ENCODE data around the gene GNG4.

The GNG4 gene

DNA sequence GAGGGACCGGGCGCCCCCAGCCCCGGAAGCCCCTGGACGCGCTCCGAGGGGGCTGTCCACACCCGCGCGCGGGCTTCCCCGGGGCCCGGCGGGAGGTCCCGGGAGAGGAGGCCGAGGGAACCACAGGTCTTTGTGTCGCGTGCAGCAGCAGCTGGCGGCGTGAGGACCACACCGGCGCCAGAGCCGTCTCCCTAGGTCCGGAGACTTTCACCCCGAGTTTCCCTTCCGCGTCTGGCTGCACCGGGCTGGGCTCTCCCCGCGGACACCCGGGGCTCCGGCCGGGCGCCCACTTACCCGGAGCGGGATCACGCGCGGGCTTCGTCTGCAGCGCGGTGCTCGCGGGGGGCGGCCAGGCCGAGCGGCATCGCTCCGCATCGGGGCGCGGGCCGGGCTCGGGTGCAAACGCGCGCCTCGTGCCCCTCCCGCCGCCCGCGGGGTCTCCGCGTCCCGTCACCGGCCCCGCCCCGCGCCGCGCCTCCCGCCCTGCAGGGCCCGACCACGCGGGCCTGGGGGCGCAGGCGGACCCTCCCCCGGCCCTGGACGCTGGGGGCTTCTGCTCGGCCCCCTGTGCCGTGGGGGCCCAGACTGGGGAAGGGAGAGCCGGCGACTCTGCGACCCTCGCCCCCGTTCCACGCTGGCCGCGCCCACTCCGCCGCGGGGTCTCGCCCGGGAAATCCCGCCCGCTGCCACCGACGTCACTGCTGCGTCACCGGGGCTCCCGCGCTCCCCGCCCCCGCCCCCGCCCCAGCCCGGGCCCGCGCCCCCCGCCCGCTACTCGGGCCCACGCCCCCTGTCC lies at the start of gene GNG4:
Gene GNG4, minus strand, starts transcription at position 417 of the 796 bp plus-strand sequence. CDS start 65,946 bp downstream, outside the sequence.
- no peak for DNase-seq (ENCODE audit: low read depth in 2 of 2, low spot score in 1 of 2)

DNA sequence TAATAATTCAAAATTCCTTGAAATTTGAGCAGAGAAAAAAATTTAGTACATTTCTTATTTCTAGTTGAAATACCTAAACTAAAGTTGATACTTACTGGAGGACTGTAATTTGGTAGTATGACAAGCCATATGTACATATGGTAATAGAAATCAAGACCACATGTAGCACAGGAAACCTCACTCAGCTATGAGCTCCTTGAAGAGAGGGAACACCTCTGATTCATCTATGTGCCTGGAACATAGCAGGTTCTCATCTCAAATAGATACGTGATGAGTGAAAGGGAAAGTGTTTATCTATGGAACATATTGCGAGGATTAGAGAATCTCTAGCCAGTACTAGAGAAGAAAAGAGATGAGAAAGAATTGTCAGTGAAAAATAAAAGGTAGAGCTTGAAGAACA lies 47.9 kb upstream of the GNG4 start:
- no peak for DNase-seq (ENCODE audit: low read depth in 2 of 2, low spot score in 1 of 2)

- DNase-seq (ENCODE audit: low read depth in 2 of 2, low spot score in 1 of 2): no peak
Measured at GRCh38 chr1:235689356-235689755, 39.8 kb upstream of the GNG4 start.

GRCh38 chr1:235688096-235688495 lies 38.5 kb upstream of the GNG4 start:
- DNase-seq (ENCODE audit: low read depth in 2 of 2, low spot score in 1 of 2): no peak

DNA sequence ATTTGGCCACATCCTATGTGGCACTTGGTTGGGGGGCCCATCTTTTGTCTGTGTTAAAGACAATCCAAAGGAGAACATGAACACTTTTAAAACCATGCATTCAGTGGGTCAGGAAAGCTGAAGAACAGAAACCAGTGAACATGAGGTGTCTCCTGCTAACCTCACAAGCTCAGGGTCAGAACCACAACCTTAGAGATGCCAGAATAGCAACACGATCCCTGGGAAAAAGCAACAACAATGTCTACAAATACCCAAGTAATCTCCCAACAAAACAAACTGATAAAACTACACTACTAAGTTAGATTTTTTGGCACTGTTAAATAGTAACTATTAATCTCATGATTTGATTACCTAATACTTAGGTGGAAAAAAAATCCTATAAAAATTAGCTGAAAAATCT lies 34.1 kb upstream of the GNG4 start:
- no peak for DNase-seq (ENCODE audit: low read depth in 2 of 2, low spot score in 1 of 2)

DNA sequence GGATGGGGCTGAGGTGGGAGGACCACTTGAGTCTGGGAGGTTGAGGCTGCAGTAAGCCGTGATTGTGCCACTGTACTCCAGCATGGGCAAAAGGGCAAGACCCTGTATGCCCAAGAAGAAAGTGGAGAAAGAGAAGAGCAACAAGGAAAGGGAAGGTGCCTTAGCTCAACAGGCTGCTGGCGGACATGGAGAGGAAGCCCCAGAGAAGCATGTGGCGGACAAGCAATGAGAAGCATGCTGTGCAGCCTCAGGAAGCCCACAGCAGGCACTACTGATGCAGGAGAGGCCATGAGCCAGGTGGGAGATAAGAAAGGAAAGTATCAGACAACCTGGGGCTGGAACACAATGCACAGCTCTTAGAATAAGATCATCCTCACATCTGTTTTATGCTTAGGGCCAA lies 32.6 kb upstream of the GNG4 start:
- DNase-seq (ENCODE audit: low read depth in 2 of 2, low spot score in 1 of 2): no peak

GRCh38 chr1:235679644-235680043 lies 30.1 kb upstream of the GNG4 start:
- no peak for DNase-seq (ENCODE audit: low read depth in 2 of 2, low spot score in 1 of 2)

DNA sequence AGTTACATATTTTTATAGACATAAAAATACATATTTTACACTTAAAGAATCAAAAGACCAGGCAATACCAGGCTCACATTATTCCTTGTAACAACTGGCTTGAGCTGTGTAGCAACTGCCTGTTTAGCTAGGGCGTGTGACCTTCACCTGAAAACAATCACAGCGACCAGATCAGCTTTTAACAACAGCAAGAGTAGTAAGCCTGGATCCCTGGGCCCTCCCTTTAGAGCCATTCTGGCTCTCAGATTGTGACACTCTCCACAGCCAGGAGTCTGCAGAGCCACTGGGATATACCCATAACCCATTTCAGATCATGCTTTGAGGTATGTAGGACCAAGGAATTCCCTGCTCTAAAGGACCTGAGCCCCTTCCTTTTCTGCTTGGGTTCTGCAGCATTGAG lies 29.4 kb upstream of the GNG4 start:
- DNase-seq (ENCODE audit: low read depth in 2 of 2, low spot score in 1 of 2): no peak

GRCh38 chr1:235675152-235675890 lies 25.7 kb upstream of the GNG4 start:
- no peak for DNase-seq (ENCODE audit: low read depth in 2 of 2, low spot score in 1 of 2)

DNA sequence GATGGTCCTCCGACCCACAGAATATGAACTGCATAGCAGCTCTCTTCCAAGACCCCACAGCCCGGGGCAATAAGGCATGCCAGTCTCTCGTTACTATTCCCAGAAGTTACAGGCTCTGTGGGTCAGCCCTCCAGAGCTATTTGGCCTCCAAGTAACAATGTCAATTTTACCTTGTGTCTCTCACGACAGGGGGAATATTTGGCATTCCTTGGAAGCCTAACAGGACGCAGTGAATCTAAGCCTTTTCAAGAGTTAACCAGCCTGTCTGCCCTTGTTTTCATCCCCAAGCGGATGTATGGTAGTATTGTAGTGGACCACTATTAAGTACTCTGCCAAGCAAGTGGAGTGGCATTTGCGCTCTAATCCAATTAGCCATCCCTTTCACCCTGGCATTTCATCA lies 24.4 kb upstream of the GNG4 start:
- no peak for DNase-seq (ENCODE audit: low read depth in 2 of 2, low spot score in 1 of 2)

GRCh38 chr1:235671992-235672391 lies 22.4 kb upstream of the GNG4 start:
- no peak for DNase-seq (ENCODE audit: low read depth in 2 of 2, low spot score in 1 of 2)

DNA sequence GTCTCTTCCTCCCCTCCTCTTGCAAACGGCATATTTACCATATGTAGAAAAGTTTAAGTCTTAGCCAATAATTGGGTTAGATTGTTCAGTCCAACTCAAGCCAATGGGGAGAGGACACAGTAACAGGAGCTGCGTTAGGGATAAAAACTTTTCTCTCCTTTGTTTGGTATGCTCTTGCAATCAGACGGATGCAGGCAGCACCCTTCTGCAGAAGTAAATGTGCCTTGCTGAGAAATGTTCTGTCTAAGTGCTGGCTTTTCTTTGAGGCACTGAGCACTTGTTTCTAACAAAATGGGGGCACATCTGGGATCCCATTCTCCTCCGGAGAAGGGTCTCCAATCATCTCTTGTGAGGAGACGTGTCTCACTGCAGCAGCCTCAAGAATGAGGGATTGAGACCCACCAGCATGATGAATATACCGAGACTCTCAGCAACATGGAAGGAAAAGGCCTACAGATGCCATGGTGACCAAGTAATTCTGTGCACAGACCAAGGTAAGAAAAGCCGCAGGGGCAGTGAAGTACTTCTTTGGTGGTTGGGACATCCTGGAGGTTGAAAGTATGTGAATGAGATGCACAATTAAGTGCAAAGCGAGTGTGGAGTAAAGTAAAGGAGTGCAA lies 20.7 kb upstream of the GNG4 start:
- DNase-seq (ENCODE audit: low read depth in 2 of 2, low spot score in 1 of 2): no peak

DNA sequence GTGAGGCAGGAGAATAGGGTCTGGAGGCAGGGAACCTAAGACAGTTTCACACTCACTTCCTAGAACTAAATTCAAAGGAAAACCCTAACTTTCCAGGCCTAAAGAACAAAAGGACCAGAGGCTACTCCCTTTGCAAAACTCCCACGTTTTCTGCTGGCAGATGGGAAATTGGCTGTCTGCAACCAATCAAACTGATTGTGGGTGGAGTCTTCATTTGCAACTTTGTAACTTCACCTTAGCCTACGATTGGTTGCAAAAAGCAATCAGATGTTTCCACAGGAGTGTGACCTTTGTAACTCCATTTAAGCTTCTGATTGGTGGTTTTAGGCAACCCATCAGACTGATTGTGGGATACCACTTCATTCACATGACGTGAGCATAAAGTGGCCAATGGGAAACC lies 19.7 kb upstream of the GNG4 start:
- no peak for DNase-seq (ENCODE audit: low read depth in 2 of 2, low spot score in 1 of 2)

DNA sequence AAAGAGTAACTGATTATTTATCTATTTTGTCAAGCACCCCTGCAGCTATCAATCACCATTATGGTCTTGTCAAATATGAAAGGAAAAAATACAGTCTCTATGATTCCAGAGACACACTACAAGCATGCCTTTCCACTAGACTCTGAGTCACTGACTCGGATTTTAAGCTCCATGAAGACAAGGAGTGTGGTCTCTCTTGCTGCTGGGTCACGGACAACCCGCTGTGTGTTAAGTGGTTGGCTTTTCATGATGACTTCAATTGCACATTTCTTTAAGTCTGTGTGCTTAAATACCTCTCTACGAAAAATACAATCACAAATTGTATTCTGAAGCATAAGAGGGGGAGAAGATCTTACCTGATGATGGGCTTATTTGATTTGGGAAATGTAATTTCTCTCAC lies 14.0 kb upstream of the GNG4 start:
- no peak for DNase-seq (ENCODE audit: low read depth in 2 of 2, low spot score in 1 of 2)

- DNase-seq (ENCODE audit: low read depth in 2 of 2, low spot score in 1 of 2): no peak
Measured at GRCh38 chr1:235661568-235661967, 12.0 kb upstream of the GNG4 start.

DNA sequence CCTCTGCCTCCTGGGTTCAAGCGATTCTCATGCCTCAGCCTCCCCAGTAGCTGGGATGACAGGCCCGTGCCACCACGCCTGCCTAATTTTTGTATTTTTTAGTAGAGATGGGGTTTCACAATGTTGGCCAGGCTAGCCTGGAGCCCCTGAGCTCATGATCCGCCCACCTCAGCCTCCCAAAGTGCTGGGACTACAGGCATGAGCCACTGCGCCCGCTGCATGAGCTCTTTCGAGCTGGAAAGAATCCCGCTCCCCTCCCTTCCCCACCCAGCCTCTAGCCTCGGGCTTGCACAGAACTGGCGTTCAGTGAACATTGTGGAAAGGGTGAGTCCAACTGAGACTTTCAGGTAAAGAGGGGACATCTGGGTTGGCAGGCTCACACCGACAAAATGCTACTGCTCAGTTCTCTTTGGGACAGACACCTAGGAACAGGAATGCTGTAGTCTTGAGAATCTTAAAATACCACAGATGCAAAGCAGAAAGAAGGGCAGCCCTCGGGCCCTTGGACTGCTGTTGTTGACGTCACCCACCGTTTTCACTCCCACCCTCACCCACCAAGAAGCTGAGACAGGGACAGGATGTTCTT lies 9.7 kb upstream of the GNG4 start:
- no peak for DNase-seq (ENCODE audit: low read depth in 2 of 2, low spot score in 1 of 2)

DNA sequence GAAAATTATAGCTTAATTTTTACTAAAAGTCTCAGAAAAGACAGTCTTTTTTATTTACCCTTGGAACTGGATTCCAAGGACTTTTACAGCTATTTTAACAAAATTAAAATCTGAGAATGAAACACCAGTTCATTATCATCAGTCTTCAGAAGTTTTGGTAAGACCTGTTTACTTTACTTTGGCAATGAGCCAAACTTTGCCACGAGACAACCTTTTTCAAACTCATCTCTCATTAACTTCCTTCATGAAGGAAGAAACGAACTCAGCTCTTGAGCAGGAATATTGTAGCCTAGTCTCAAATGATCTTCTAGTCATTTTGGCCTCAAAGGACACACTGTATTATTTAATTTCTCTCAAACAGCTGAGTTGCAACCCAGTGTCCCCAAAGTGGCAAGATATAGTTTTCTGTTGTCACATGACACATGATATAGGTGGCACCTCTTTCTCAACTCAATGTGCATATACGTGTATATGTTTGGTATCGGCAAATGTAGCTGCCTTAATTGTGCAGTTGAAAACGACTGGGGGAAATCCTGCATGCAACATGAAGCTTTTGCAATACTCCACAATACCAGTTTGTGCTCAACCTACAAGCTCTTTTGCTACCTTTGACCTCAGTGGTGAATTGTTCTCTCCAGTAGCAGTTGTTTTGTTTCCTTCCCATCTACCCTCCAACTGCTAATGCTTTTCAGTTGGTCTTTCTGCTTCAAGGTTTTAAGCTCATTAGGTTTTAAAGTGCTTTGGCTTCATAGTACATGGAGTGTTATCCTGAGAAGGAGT lies 8.4 kb upstream of the GNG4 start:
- DNase-seq (ENCODE audit: low read depth in 2 of 2, low spot score in 1 of 2): no peak

DNA sequence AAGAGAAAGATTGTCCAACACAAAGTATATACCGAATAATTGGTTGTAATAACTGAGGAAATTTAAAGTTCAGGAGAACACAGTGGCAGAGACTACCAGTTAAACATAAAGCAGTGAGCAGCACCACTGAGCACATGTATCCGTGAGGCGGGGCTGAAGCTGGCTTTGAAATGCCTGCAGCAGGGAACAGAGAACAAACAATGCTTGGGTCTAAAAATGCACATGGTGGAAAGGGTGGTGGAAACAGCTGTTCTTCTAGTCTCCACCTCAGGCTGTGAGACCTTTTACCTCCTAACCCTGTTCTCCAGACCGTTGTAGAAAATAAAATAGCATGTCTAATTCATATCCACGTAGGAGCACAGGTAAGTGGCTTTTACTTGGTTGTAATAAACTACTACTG lies 7.7 kb upstream of the GNG4 start:
- DNase-seq (ENCODE audit: low read depth in 2 of 2, low spot score in 1 of 2): no peak

DNA sequence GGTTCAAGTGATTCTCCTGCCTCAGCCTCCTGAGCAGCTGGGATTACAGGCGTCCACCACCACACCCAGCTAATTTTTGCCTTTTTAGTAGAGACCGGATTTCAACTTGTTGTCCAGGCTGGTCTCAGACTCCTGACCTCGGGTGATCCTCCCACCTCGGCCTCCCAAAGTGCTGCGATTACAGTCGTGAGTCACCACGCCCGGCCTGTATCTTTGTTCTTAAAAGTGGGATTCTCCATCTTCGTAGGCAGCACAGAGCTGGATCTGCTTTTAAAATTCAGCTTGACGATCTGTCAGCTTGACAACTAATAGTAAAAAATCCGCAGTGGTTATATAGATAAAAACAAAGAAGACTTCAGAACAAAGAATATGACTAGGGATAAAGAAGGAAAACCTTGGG lies 2.8 kb upstream of the GNG4 start:
- no peak for DNase-seq (ENCODE audit: low read depth in 2 of 2, low spot score in 1 of 2)

DNA sequence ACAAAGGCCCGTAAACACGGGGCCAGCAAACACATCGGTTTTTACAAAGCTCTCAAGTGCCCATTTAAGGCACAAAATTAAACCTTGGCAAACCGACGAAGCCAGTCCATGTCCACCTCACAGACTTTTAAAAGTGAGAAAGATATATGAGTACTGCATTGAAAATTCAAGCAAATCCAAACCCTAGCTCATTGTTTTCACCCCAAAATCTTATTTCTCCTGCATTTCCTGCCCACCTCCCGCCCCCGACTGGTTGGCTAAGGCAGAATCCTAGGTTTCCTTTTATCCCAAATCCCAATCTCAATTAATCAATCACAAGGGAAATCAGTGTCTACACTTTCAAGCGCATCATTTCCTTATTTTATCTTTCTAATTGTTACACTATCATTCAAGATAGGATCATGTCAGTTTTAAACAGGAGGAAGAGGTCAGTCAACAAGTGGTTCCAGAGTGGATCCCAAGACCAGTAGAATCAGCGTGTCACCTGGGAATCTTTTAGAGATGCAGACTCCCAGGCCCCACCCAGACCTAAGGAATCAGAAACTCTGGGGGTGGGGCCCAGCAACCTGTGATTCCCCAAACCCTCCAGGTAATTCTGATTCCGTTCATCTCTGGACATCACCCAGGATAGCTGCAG lies 1.7 kb upstream of the GNG4 start:
- no peak for DNase-seq (ENCODE audit: low read depth in 2 of 2, low spot score in 1 of 2)
